NOMO-1 treated with dmso at 0.1 percent for 144 hours (cell line): ENCODE data around the gene COL25A1.

Experiments used
- DNase-seq: peaks from one replicate; lab custom pipeline; 2025; ENCODE audit not compliant: unreplicated experiment; lab: John Stamatoyannopoulos, UW

Gene COL25A1

GRCh38 chr4:108926061-108926460, 376.4 kb downstream of the COL25A1 start:
- no peak for DNase-seq

DNA sequence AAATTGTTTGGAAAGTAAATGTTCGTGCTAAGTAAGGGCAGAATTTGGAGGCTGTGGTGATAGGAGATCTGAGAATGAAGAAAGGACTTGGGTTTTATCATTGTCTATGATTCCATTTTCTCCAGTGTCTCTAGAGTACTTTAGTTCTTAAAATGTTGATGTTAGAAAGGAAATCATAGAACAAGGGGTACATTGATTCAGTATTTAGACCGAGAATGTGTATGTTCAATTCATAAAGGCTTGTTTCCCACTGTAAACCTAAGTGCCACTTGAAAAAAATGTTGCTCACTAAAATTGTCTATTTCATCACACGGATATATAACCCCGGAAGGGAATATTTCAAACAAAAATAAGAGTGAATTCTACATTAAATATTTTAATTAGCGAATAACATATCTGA, 380.3 kb downstream of the COL25A1 start:
- no peak for DNase-seq

GRCh38 chr4:108920395-108921087, 381.9 kb downstream of the COL25A1 start:
- no peak for DNase-seq

GRCh38 chr4:108919226-108919893, 383.1 kb downstream of the COL25A1 start:
- no peak for DNase-seq

DNA sequence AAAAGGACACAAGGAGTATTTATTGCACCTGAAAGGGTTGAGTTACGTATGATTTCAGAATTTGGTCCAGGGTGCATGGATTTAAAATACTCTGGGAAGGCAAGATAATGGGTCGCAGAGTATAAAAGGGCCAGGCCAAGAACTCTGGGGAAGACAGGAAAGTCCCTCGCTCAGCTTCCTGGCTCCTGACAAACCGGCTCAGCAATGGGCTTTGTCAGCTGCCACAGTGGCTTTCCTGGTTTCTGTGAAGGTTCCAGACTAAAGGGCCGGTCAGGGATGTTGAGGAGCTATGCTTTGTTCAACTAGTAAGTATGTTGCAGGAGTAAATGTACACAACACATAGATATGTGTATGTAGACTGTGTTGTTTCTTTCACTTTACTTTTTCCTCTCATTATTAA, 385.2 kb downstream of the COL25A1 start:
- DNase-seq, result no peak

GRCh38 chr4:108916638-108917037, 385.8 kb downstream of the COL25A1 start:
- DNase-seq, result no peak

DNA sequence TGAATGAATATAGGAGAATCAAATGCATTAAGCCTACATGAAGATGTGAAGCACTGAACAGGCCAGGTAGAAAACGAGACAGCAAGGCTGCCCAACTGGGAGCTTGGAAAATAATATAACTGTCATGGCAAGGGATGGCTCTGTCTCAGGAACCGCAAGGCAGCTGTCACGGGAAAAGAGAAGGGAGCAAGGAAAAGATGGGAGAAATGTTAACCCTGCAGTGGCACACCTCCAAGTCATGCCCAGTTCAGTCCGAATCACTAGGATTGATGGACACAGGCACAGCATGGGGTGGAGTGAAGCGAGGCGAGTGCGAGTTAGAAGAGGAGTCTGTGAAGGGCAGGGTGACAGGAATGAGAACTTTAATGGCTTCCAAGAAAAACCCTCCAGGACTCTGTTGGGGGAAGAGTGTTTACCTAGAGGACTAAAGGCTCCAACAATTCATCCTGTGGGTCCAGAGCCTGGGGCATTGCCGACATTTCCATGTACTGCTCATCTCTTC, 395.5 kb downstream of the COL25A1 start:
- no peak for DNase-seq

GRCh38 chr4:108906006-108906405, 396.5 kb downstream of the COL25A1 start:
- DNase-seq, result no peak

DNA sequence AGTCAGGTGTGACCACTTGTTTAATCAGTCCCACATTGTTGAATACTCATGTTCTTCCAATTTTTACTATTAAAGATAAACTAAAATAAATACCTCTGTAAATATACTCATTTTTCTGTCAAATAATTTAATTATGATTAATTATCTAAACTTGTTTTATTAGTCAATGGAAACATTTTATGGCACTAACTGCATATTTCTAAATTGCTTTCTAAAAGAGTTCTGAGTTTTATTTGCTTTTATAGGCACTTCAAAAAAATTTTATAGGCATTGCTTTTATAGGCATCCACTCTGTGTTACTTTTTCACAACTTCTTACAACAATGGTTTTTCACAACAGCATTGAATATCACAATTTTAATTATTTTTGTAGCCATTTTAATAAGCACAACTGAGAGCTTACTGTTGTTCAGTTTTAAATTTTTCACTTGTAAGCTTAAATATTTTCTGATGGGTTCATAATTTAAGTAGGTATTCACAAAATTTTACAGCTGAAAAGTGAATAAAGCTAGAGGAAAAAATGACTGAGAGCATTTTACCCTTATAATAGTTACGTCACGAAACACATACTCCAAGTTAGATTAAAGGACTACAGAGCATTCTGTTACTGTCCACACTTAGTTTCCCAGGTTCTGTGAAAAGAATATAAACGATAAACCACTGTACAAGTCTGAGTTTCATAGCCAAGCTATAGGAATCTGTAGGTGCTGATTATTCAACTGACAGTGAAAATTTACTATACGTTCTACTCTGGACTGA, 398.8 kb downstream of the COL25A1 start:
- no peak for DNase-seq

- DNase-seq, result no peak
These were observed 399.7 kb downstream of the COL25A1 start for GRCh38 chr4:108902769-108903168.

DNA sequence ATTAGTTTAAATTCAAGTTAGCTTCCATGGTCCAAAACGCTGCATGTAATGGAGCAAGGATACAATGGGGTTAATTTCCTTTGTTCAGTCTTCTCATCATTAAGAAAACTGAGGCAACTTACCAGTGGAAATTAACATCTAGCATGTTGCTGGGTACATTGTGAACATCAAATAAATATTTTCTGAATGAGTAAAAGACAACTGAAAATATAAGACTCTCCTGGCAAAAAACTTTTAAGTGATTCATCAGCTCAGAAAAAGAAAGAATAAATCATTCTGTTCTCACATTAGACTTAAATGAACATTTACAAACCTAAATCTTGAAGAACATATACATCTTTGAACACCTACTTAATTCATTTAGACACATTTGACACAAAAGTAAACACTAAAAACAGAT, 401.2 kb downstream of the COL25A1 start:
- DNase-seq, result no peak

- no peak for DNase-seq
These were observed 402.4 kb downstream of the COL25A1 start for GRCh38 chr4:108900018-108900580.

- no peak for DNase-seq
These were observed 409.0 kb downstream of the COL25A1 start for GRCh38 chr4:108893468-108893867.

DNA sequence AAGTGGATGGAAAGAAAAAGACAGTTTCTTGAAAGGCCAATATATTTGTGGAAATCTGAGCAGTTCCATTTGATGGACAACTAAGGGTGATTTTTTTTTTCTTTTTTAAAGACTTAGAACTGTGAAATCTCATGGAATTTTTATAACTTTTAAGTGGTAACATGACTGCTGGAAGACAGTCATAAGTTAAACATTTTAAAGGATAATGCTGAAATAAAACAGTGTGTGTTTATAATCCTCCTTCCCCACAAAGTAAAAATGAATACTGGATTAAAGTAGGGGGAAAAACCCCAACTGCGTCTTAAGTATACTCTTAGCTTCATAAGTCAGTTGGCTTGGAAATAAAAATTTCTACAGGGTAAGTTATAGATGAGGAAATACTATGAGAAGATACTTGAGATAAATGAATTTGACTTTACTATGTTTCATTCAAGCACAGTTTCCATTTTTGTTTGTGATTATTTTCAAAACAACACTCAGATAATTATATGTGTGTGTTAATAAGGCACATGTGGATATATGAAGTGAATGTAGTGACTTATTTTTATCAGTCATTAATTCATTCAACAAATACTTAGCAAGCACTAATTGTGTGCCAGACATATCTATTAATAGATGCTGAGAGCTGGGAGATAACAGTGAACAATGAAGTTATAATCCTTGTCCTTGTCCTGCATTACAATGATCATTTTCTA, 410.4 kb downstream of the COL25A1 start:
- DNase-seq, result no peak

DNA sequence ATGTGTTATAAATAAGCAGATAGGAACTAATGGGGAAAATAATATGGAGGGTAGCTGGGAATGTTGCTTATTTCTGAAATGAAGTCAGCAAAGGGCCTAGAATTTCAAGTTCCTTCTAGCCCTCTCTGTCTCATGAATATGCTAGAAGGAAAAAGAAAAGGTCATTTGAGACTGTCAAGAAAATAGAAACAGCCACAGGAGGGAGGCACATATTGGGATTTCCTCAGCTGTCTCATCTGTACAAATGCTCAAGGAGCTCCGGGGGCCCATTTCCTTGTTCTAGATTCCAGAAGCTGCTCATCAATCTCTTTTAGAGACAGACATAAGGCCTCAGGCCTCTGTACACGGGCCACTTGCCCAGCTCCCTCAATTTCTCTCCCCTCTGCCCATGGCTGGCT, 412.0 kb downstream of the COL25A1 start:
- DNase-seq, result no peak

GRCh38 chr4:108889696-108890483, 412.6 kb downstream of the COL25A1 start:
- no peak for DNase-seq

DNA sequence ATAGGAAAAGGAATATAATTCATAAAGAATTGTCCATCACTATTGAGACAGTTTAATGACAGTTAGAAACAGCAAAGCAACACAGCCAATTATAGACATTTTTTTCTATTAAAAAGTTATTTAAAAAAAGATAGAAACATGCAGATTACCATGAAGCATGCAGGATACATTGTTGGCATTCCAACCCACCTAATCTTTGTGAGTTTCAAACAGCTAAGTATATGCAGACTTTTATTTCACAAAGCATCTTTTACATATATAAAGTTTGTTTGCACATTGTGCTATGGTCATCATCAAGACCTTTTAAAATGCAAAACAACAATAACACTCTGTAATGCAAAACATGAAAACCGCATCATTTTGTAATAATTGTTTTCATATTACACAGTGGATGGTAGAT, 413.7 kb downstream of the COL25A1 start:
- no peak for DNase-seq

- DNase-seq, result no peak
These were observed 415.4 kb downstream of the COL25A1 start for GRCh38 chr4:108887034-108887433.

- DNase-seq, result no peak
These were observed 417.2 kb downstream of the COL25A1 start for GRCh38 chr4:108885211-108885610.

- DNase-seq, result no peak
These were observed 417.9 kb downstream of the COL25A1 start for GRCh38 chr4:108884596-108884995.
